Stimulated activated CD4-positive, alpha-beta T cell treated with anti-CD3 and anti-CD28 coated beads, Interleukin-1b, Interleukin-23, amount 100 ng/mL, for 24 hours (primary cell): ENCODE measurements around the gene CITED1.
A peak's percentile ranks its signal among the peaks of the same experiment; 100 is the strongest.

Source experiments
- DNase-seq, 4 experiments: peaks; one replicate each; pipeline ENCODE4 v3.0.0-alpha.2; 2020; ENCODE audit warnings: low read depth in 4 of 4, low spot score in 1 of 4

The CITED1 gene

GRCh38 chrX:72271091-72271788 lies 34.5 kb downstream of the CITED1 start:
- DNase-seq: no peak

DNA sequence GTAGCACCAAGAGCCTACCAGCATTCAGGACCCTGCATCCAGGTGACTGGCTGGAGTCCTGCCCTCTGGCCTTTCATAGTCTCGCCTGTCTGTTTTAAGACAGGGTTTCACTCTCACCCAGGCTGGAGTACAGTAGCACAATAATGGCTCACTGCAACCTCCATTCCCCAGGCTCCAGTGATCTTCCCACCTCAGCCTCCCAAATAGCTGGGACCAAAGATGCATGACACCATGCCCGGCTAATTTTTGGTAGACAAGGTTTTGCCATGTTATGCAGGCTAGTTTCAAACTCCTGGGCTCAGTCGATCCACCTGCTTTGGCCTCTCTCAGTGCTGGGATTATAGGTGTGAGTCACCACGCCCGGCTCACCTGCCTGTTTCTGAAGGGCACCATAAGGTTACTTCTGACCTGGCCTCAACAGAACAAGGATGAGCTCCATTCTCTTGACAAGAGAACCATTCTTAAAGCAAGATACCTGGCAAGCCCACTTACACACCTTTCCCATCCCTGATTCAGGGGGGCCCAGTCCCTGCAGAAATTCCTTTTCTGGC lies 35.3 kb downstream of the CITED1 start:
- no peak for DNase-seq

GRCh38 chrX:72269671-72270251 lies 36.0 kb downstream of the CITED1 start:
- DNase-seq: peak in 1 of 4 experiments; percentile 26

- DNase-seq: no peak
Measured at GRCh38 chrX:72268597-72269365, 36.9 kb downstream of the CITED1 start.

DNA sequence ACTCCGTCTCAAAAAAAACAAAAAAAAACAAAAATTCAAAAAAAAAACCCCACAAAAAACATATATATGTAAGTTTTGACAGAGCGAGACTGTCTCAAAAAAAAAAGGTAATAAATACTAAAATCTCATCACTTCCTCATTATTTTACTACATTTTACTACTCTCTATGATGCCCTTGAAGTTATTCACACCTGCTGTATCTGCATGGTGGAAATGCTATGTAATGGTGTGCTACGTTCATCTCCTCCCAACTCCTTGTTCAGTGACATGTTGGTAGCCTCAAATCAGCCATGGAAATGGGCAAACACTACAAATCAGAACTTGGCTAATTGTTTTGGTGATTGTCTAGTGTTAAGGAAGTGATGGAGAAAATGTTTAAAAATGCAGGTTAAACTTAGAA lies 40.5 kb downstream of the CITED1 start:
- DNase-seq: no peak

- no peak for DNase-seq
Measured at GRCh38 chrX:72262077-72262476, 43.6 kb downstream of the CITED1 start.

GRCh38 chrX:72260448-72260847 lies 45.3 kb downstream of the CITED1 start:
- no peak for DNase-seq

GRCh38 chrX:72258174-72258573 lies 47.5 kb downstream of the CITED1 start:
- DNase-seq: no peak

GRCh38 chrX:72255864-72256263 lies 49.9 kb downstream of the CITED1 start:
- DNase-seq: no peak

DNA sequence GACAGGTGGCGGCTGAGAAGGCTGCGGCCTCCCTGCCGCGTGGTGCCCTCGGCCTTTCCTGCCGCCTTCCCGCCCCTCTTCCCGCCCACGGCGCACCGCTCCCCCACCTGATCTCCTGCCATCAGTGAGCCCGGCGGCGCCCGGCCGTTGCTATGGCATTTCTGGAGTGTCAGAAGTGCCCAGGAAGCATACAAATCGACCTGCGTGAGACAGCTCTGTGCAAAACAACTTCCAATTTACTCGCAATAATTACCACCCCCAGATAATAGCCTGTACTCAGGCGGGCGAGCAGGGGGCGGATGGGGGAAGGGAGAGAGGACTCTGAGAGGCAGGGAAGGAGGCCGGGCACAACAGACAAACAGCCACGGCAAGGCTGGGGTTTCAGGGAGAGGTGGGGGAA lies 50.3 kb downstream of the CITED1 start:
- DNase-seq: no peak

DNA sequence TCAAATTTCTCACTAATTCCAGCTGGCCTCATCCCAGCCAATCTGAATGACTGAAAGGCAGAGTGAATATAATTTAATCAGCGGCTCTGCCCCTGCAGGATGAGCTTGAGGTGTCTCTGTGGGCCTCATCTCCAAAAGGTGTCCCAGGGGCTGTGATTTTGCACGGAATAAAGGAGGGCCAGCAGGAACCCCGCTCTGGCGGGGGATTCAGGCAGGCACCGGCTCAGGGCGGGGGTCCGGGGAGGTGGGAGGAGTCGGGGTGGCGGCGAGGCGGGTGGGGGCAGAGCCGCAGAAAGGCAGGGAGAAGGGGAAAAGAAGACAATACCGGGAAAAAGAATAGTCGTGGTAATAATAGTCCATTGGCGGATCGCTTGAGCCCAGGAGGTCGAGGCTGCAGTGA lies 50.9 kb downstream of the CITED1 start:
- no peak for DNase-seq

- DNase-seq: no peak
Measured at GRCh38 chrX:72253686-72254085, 52.0 kb downstream of the CITED1 start.
